OCI-LY7 (cell line): ENCODE measurements around the gene ADARB2.
"Not testable (repeated sequence)": the region's sequence is repeated elsewhere in the genome, so short reads cannot be mapped to it uniquely, and the experiment has no call there.

Experiments
- CTCF ChIP-seq: fragments of 200-600 bp; sonication (generic); conservative IDR thresholded peaks from 2 replicates; pipeline ENCODE4 v1.5.1; 2014; ENCODE audit warnings: mild to moderate bottlenecking, antibody characterized with exemption, low read length, moderate library complexity, mixed read lengths
- EZH2phosphoT487 ChIP-seq: fragments of 200-600 bp; sonication (generic); IDR thresholded peaks from 2 replicates; pipeline ENCODE4 v1.6.1; 2018; ENCODE audit warnings: low read depth, borderline replicate concordance, mild to moderate bottlenecking, mixed run types, antibody characterized with exemption, low read length, moderate library complexity, mixed read lengths

- TF ChIP-seq CTCF, EZH2phosphoT487: not testable (repeated sequence)
These were observed 410.8 kb downstream of the ADARB2 start for GRCh38 chr10:1326514-1326913.
